Measurements from ENCODE around the gene BAG1.

BAG1 gene

GRCh38 chr9:33248606-33249005 lies 15.9 kb downstream of the BAG1 start:
- H3K9me3 ChIP-seq (ENCODE audit: insufficient read depth, low read length) = no peaks in the 10 kb centered on the region
- no peak overlapping the region for H3K4me2 ChIP-seq (ENCODE audit: low read depth, low read length, poor library complexity, severe bottlenecking)

GRCh38 chr9:33246269-33246860 lies 18.1 kb downstream of the BAG1 start:
- H3K9me3 ChIP-seq (ENCODE audit: insufficient read depth, low read length) = no peaks in the 10 kb centered on the region
- H3F3A ChIP-seq (ENCODE audit: insufficient read depth) = peaks cover 7% of the 10 kb centered on the region; the same call in 1 of the 2 replicates
- H3K27ac ChIP-seq (ENCODE audit: low read depth, low read length) = no peak overlapping the region
- no peaks in the 10 kb centered on the region for H3K36me3 ChIP-seq (ENCODE audit: low read length)
- no peaks in the 10 kb centered on the region for H3K27me3 ChIP-seq (ENCODE audit: low read length)
- no peaks in the 10 kb centered on the region for H3K79me2 ChIP-seq (ENCODE audit: insufficient read depth, low read length)
- H2AFZ ChIP-seq (ENCODE audit: low read depth, low read length, severe bottlenecking) = no peak overlapping the region
- H3K4me2 ChIP-seq (ENCODE audit: low read depth, low read length, poor library complexity, severe bottlenecking) = no peak overlapping the region
- H3K4me3 ChIP-seq (ENCODE audit: insufficient read depth, low read length, poor library complexity, severe bottlenecking) = no peak overlapping the region
- H4K20me1 ChIP-seq (ENCODE audit: low read depth, low read length) = no peaks in the 10 kb centered on the region
- TF ChIP-seq EZH2phosphoT487 (conservative IDR thresholded peaks at IDR 0.05; ENCODE audit: low read length) = no peak
- TF ChIP-seq, protein P1, sequence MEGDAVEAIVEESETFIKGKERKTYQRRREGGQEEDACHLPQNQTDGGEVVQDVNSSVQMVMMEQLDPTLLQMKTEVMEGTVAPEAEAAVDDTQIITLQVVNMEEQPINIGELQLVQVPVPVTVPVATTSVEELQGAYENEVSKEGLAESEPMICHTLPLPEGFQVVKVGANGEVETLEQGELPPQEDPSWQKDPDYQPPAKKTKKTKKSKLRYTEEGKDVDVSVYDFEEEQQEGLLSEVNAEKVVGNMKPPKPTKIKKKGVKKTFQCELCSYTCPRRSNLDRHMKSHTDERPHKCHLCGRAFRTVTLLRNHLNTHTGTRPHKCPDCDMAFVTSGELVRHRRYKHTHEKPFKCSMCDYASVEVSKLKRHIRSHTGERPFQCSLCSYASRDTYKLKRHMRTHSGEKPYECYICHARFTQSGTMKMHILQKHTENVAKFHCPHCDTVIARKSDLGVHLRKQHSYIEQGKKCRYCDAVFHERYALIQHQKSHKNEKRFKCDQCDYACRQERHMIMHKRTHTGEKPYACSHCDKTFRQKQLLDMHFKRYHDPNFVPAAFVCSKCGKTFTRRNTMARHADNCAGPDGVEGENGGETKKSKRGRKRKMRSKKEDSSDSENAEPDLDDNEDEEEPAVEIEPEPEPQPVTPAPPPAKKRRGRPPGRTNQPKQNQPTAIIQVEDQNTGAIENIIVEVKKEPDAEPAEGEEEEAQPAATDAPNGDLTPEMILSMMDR (IDR thresholded peaks at IDR 0.05; ENCODE audit: insufficient read depth, low read length, poor library complexity, severe bottlenecking) = no peak
- H3K9me2 ChIP-seq (replicated peaks; ENCODE audit: insufficient read depth, low read length) = no peaks in the 10 kb centered on the region
- no peak overlapping the region for H3K9ac ChIP-seq (ENCODE audit: low read length)

More at GRCh38 chr9:33248606-33249005, 15.9 kb downstream of the BAG1 start:
- Histone ChIP-seq H3K9ac (ENCODE audit: low read length) (no peak overlapping the region), H3K27me3 (ENCODE audit: low read length) (no peaks in the 10 kb centered on the region), H3K36me3 (ENCODE audit: low read length) (0 out of 2 replicates have a peak, but pooled peaks cover 7% of the 10 kb centered on the region), H4K20me1 (ENCODE audit: low read depth, low read length) (no peaks in the 10 kb centered on the region), H3F3A (ENCODE audit: insufficient read depth) (peaks cover 7% of the 10 kb centered on the region; the same call in 1 of the 2 replicates), H3K9me2 (replicated peaks; ENCODE audit: insufficient read depth, low read length) (no peaks in the 10 kb centered on the region), H3K27ac (ENCODE audit: low read depth, low read length) (no peak overlapping the region), H3K4me3 (ENCODE audit: insufficient read depth, low read length, poor library complexity, severe bottlenecking) (no peak overlapping the region), H3K79me2 (ENCODE audit: insufficient read depth, low read length) (no peaks in the 10 kb centered on the region), H2AFZ (ENCODE audit: low read depth, low read length, severe bottlenecking) (no peak overlapping the region)
- TF ChIP-seq, protein P1 (IDR thresholded peaks at IDR 0.05; ENCODE audit: insufficient read depth, low read length, poor library complexity, severe bottlenecking) = no peak
- no peak for TF ChIP-seq EZH2phosphoT487 (conservative IDR thresholded peaks at IDR 0.05; ENCODE audit: low read length)

- peaks cover 4% of the 10 kb centered on the region; the same call in 1 of the 2 replicates for H3F3A ChIP-seq (ENCODE audit: insufficient read depth)
- H3K36me3 ChIP-seq (ENCODE audit: low read length) = no peaks in the 10 kb centered on the region
- no peaks in the 10 kb centered on the region for H4K20me1 ChIP-seq (ENCODE audit: low read depth, low read length)
- no peak overlapping the region for H3K4me3 ChIP-seq (ENCODE audit: insufficient read depth, low read length, poor library complexity, severe bottlenecking)
- no peaks in the 10 kb centered on the region for H3K79me2 ChIP-seq (ENCODE audit: insufficient read depth, low read length)
- H3K9me3 ChIP-seq (ENCODE audit: insufficient read depth, low read length) = no peaks in the 10 kb centered on the region
- no peak for TF ChIP-seq EZH2phosphoT487 (conservative IDR thresholded peaks at IDR 0.05; ENCODE audit: low read length)
- TF ChIP-seq, protein P1 (IDR thresholded peaks at IDR 0.05; ENCODE audit: insufficient read depth, low read length, poor library complexity, severe bottlenecking) = no peak
- H3K9me2 ChIP-seq (replicated peaks; ENCODE audit: insufficient read depth, low read length) = no peaks in the 10 kb centered on the region
- no peak overlapping the region for H3K4me2 ChIP-seq (ENCODE audit: low read depth, low read length, poor library complexity, severe bottlenecking)
- H3K9ac ChIP-seq (ENCODE audit: low read length) = no peak overlapping the region
- no peak overlapping the region for H2AFZ ChIP-seq (ENCODE audit: low read depth, low read length, severe bottlenecking)
- no peak overlapping the region for H3K27ac ChIP-seq (ENCODE audit: low read depth, low read length)
- no peaks in the 10 kb centered on the region for H3K27me3 ChIP-seq (ENCODE audit: low read length)
Measured at GRCh38 chr9:33245341-33245740, 19.2 kb downstream of the BAG1 start.

Measured in SU-DHL-6 (cell line).